CD14-positive monocyte (primary cell): ENCODE data around the gene CACNA1D. TPM values are rescaled to one million over a fixed set of nuclear protein-coding genes. Genes with fewer than 3 reads are reported as not detected.

Experiments used
- DNase-seq, 3 donors: peaks; one replicate each; pipeline ENCODE4 v3.0.0-alpha.2; 2011 to 2022
- H2AFZ ChIP-seq: 2 replicates; pipeline ENCODE4 v1.6.0; 2012; ENCODE audit warnings: mild to moderate bottlenecking, low read depth, low read length, inconsistent platforms; ENCODE audit not compliant: insufficient read depth, poor library complexity, severe bottlenecking
- H3K27ac ChIP-seq, 2 donors: 1 replicate in 1 of 2; 2 replicates in 1 of 2; pipeline ENCODE4 v1.5.1; 2012 to 2013; ENCODE audit warnings: low read length in 2 of 2, control low read depth in 1 of 2, inconsistent platforms in 1 of 2, low read depth in 1 of 2, mild to moderate bottlenecking in 1 of 2
- H3K27me3 ChIP-seq, 2 donors: one replicate each; pipeline versions ENCODE4 v1.6.0 to v1.6.1; 2011 to 2013; ENCODE audit warnings: low read length in 2 of 2; ENCODE audit not compliant: control insufficient read depth in 2 of 2, insufficient read depth in 2 of 2
- H3K36me3 ChIP-seq, 2 donors: replicated peaks in 1 of 2; 1 replicate in 1 of 2; 2 replicates in 1 of 2; pipeline versions ENCODE4 v1.5.1 to v1.6.1; 2012 to 2013; ENCODE audit warnings: low read length in 2 of 2, control low read depth in 1 of 2, inconsistent platforms in 1 of 2, mild to moderate bottlenecking in 1 of 2; ENCODE audit not compliant: insufficient read depth in 2 of 2, control insufficient read depth in 1 of 2
- H3K4me1 ChIP-seq, 2 donors: 1 replicate in 1 of 2; 2 replicates in 1 of 2; pipeline versions ENCODE4 v1.5.1 to v1.6.1; 2012 to 2013; ENCODE audit warnings: low read length in 2 of 2, control low read depth in 1 of 2, inconsistent platforms in 1 of 2, mild to moderate bottlenecking in 1 of 2, moderate library complexity in 1 of 2; ENCODE audit not compliant: insufficient read depth in 2 of 2, control insufficient read depth in 1 of 2
- H3K4me2 ChIP-seq: replicated peaks from 2 replicates; pipeline ENCODE3; 2012; ENCODE audit warnings: low read length, moderate library complexity, mild to moderate bottlenecking; ENCODE audit not compliant: poor library complexity, severe bottlenecking; ENCODE audit errors: extremely low read depth
- H3K4me3 ChIP-seq, 3 experiments: fragments of 200-600 bp in 1 of 3; sonication (generic) in 1 of 3; replicated peaks in 1 of 3; 1 replicate in 2 of 3; 2 replicates in 1 of 3; pipeline ENCODE4 v1.5.1; 2011 to 2013; ENCODE audit warnings: low read length in 3 of 3, mild to moderate bottlenecking in 3 of 3, control low read depth in 2 of 3, low read depth in 2 of 3, inconsistent platforms in 1 of 3, moderate library complexity in 1 of 3
- H3K79me2 ChIP-seq: 2 replicates; pipeline ENCODE4 v1.6.0; 2012; ENCODE audit warnings: mild to moderate bottlenecking, control low read depth, inconsistent platforms, low read length, moderate library complexity; ENCODE audit not compliant: insufficient read depth
- H3K9ac ChIP-seq: 2 replicates; pipeline ENCODE4 v1.6.0; 2017; ENCODE audit warnings: low read length, mild to moderate bottlenecking; ENCODE audit not compliant: insufficient read depth, poor library complexity, severe bottlenecking
- H3K9me3 ChIP-seq, 2 donors: replicated peaks in 1 of 2; 1 replicate in 1 of 2; 2 replicates in 1 of 2; pipeline versions ENCODE4 v1.5.1 to v1.6.1; 2012 to 2013; ENCODE audit warnings: low read length in 2 of 2, control low read depth in 1 of 2; ENCODE audit not compliant: control insufficient read depth in 1 of 2, insufficient read depth in 1 of 2
- H4K20me1 ChIP-seq: 2 replicates; pipeline ENCODE4 v1.6.0; 2012; ENCODE audit warnings: mild to moderate bottlenecking, low read length, control low read depth, moderate library complexity; ENCODE audit not compliant: insufficient read depth
- H3K27ac Mint-ChIP-seq, 7 donors: one replicate each; pipeline ENCODE4 v1.8.0; 2020; ENCODE audit warnings: mild to moderate bottlenecking in 7 of 7, mixed read lengths in 7 of 7, moderate library complexity in 6 of 7, inconsistent platforms in 2 of 7
- H3K27me3 Mint-ChIP-seq, 3 donors: one replicate each; pipeline ENCODE4 v1.8.0; 2021 to 2022; ENCODE audit warnings: low read depth in 3 of 3, mild to moderate bottlenecking in 3 of 3, mixed read lengths in 3 of 3, moderate library complexity in 3 of 3, inconsistent platforms in 1 of 3
- H3K36me3 Mint-ChIP-seq, 2 donors: one replicate each; pipeline ENCODE4 v1.8.0; 2020; ENCODE audit warnings: mixed read lengths in 2 of 2, inconsistent platforms in 1 of 2, mild to moderate bottlenecking in 1 of 2
- H3K4me1 Mint-ChIP-seq: one replicate; pipeline ENCODE4 v1.8.0; 2020; ENCODE audit warnings: mild to moderate bottlenecking, mixed read lengths
- H3K4me3 Mint-ChIP-seq, 2 donors: one replicate each; pipeline ENCODE4 v1.8.0; 2020; ENCODE audit warnings: mild to moderate bottlenecking in 2 of 2, mixed read lengths in 2 of 2, moderate library complexity in 1 of 2
- H3K9me3 Mint-ChIP-seq, 7 donors: one replicate each; pipeline ENCODE4 v1.8.0; 2020 to 2022; ENCODE audit warnings: mixed read lengths in 7 of 7, mild to moderate bottlenecking in 6 of 7, moderate library complexity in 6 of 7, inconsistent platforms in 2 of 7
- CTCF ChIP-seq: fragments of 200-600 bp; IDR thresholded peaks from one replicate; pipeline ENCODE4 v1.8.0; 2022; ENCODE audit warnings: antibody characterized with exemption, mild to moderate bottlenecking
- WGBS: methylation state at CpG from one replicate; pipeline ENCODE4 v1.1.5; 2013; ENCODE audit warnings: missing lambda C conversion rate; ENCODE audit not compliant: insufficient coverage; 5-methylcytosine and 5-hydroxymethylcytosine counted together
- intact Hi-C, 2 donors: fragments of 100-400 bp; cut with micrococcal nuclease; formaldehyde crosslinking; loops; one replicate each; pipeline versions ENCODE4 v1.15.0 to v1.15.1; 2023
- polyA plus RNA-seq, 3 donors: library from polyadenylated mRNA; depleted of rRNA in 1 of 3; unstranded in 2 of 3; stranded (reverse) in 1 of 3; fragments of 300-500 nt in 2 of 3; fragments of >200 nt in 1 of 3; fragmentation: Illumina TruSeq in 2 of 3; gene quantifications; 1 replicate in 2 of 3; 2 replicates in 1 of 3; pipeline ENCODE4 v1.2.3, GENCODE V29; 2012 to 2021

CACNA1D gene
- polyA plus RNA-seq, 3 donors: 0.29 to 1.2 (median 0.98) TPM

GRCh38 chr3:53775018-53775417 lies 280.6 kb downstream of the CACNA1D start:
- no peak overlapping the region for H3K27ac ChIP-seq
- H3K4me3 ChIP-seq: no peak overlapping the region
- no peak for DNase-seq
- H2AFZ ChIP-seq: no peak overlapping the region
- Mint-ChIP-seq H3K27me3 (peaks cover 2 to 8% (median 7%) of the 10 kb centered on the region in 3 donors), H3K9me3 (no peaks in the 10 kb centered on the region), H3K4me3 (no peak overlapping the region), H3K36me3 (no peaks in the 10 kb centered on the region), H3K27ac (no peak overlapping the region), H3K4me1 (peaks cover 2% of the 10 kb centered on the region)
- H3K79me2 ChIP-seq: no peaks in the 10 kb centered on the region
- intact Hi-C loops: no loop called here
- WGBS: 80% methylated on average over 1 of the region's 5 CpGs
- no peak overlapping the region for H3K9ac ChIP-seq
- H3K4me2 ChIP-seq: no peak overlapping the region
- no peaks in the 10 kb centered on the region for H3K27me3 ChIP-seq
- no peaks in the 10 kb centered on the region for H4K20me1 ChIP-seq
- H3K9me3 ChIP-seq: no peaks in the 10 kb centered on the region
- H3K4me1 ChIP-seq: no peaks in the 10 kb centered on the region
- TF ChIP-seq CTCF: no peak
- no peaks in the 10 kb centered on the region for H3K36me3 ChIP-seq

- no peaks in the 10 kb centered on the region for H3K27me3 ChIP-seq
- WGBS: 100% methylated on average over 2 of the region's 5 CpGs
These were observed 281.4 kb downstream of the CACNA1D start for GRCh38 chr3:53775834-53776251.

More at GRCh38 chr3:53775834-53776251, 281.4 kb downstream of the CACNA1D start:
- Histone ChIP-seq H3K4me3 (no peak overlapping the region), H2AFZ (no peak overlapping the region), H3K9ac (no peak overlapping the region), H3K36me3 (no peaks in the 10 kb centered on the region), H3K79me2 (no peaks in the 10 kb centered on the region), H3K27ac (no peak overlapping the region), H3K4me2 (no peak overlapping the region), H3K4me1 (no peaks in the 10 kb centered on the region), H4K20me1 (no peaks in the 10 kb centered on the region), H3K9me3 (no peaks in the 10 kb centered on the region)
- H3K4me3 Mint-ChIP-seq: no peak overlapping the region
- TF ChIP-seq CTCF: no peak
- H3K9me3 Mint-ChIP-seq: peaks cover 0 to 2% (median 0%) of the 10 kb centered on the region in 7 donors
- H3K4me1 Mint-ChIP-seq: peaks cover 2% of the 10 kb centered on the region
- no peak overlapping the region for H3K27ac Mint-ChIP-seq
- intact Hi-C loops: no loop called here
- DNase-seq: no peak
- peaks cover 2 to 9% (median 3%) of the 10 kb centered on the region in 3 donors for H3K27me3 Mint-ChIP-seq
- H3K36me3 Mint-ChIP-seq: no peaks in the 10 kb centered on the region
